K562 (cell line): ENCODE results near the gene LPGAT1. TPM values are rescaled to one million over a fixed set of nuclear protein-coding genes. Genes with fewer than 3 reads are reported as not detected.
A peak's percentile ranks its signal among the peaks of the same experiment; 100 is the strongest.

Source experiments
- ARID1B ChIP-seq: fragments of 450-650 bp; IDR thresholded peaks from 2 replicates; pipeline ENCODE4 v1.6.1; 2016; ENCODE audit warnings: antibody characterized with exemption, mild to moderate bottlenecking, inconsistent platforms
- ATF3 ChIP-seq, 2 experiments: fragments of 450-650 bp in 1 of 2; sonication (generic) in 1 of 2; formaldehyde crosslinking in 1 of 2; IDR thresholded peaks in 1 of 2; conservative IDR thresholded peaks in 1 of 2; 2 replicates each; pipeline versions ENCODE4 v1.6.1 to v1.8.1; 2016 to 2023; ENCODE audit warnings: mild to moderate bottlenecking in 2 of 2, moderate library complexity in 2 of 2, inconsistent platforms in 1 of 2, missing genetic modification reagents in 1 of 2
- CEBPG ChIP-seq, 3 experiments: fragments of 200-800 bp in 1 of 3; sonication (Bioruptor generic) in 1 of 3; sonication (generic) in 1 of 3; formaldehyde crosslinking in 1 of 3; IDR thresholded peaks in 2 of 3; conservative IDR thresholded peaks in 1 of 3; 2 replicates each; pipeline versions ENCODE4 v1.6.1 to v1.8.0; 2016 to 2022; ENCODE audit warnings: missing compliant biosample characterization in 2 of 3, missing genetic modification characterization in 2 of 3, mild to moderate bottlenecking in 1 of 3, missing genetic modification reagents in 1 of 3
- CREBBP ChIP-seq: IDR thresholded peaks from one replicate; pipeline ENCODE4 v1.6.1; 2012; ENCODE audit warnings: low read depth, mild to moderate bottlenecking, control low read depth, inconsistent platforms, low read length
- CUX1 ChIP-seq: fragments of 200-800 bp; sonication (Bioruptor generic); IDR thresholded peaks from 2 replicates; pipeline ENCODE4 v1.6.1; 2016; ENCODE audit warnings: missing genetic modification characterization, missing compliant biosample characterization
- FOXA3 ChIP-seq, 2 experiments: fragments of 450-650 bp in 1 of 2; sonication (generic) in 1 of 2; formaldehyde crosslinking; IDR thresholded peaks in 1 of 2; conservative IDR thresholded peaks in 1 of 2; 2 replicates each; pipeline versions ENCODE4 v1.4.0 to v1.8.0; 2020 to 2022; ENCODE audit warnings: mild to moderate bottlenecking in 2 of 2, missing genetic modification reagents in 1 of 2
- HNRNPUL1 ChIP-seq: fragments of 200-400 bp; formaldehyde crosslinking; IDR thresholded peaks from 2 replicates; pipeline ENCODE4 v1.6.1; 2017; ENCODE audit warnings: low read length
- MBD2 ChIP-seq: sonication (generic); IDR thresholded peaks from 2 replicates; pipeline ENCODE4 v1.6.1; 2016; ENCODE audit warnings: low read depth, borderline replicate concordance
- PREB ChIP-seq: sonication (generic); formaldehyde crosslinking; IDR thresholded peaks from 2 replicates; pipeline ENCODE4 v1.8.1; 2023; ENCODE audit warnings: mild to moderate bottlenecking, missing genetic modification reagents
- PURB ChIP-seq: sonication (generic); formaldehyde crosslinking; IDR thresholded peaks from 2 replicates; pipeline ENCODE4 v1.9.0; 2021; ENCODE audit warnings: low read depth, mild to moderate bottlenecking, missing genetic modification reagents
- STAG1 ChIP-seq: sonication (generic); formaldehyde crosslinking; IDR thresholded peaks from 2 replicates; pipeline ENCODE4 v1.5.0; 2020; ENCODE audit warnings: missing genetic modification reagents, borderline replicate concordance
- STAT5B ChIP-seq: fragments of 250-450 bp; sonication (Bioruptor Pico); IDR thresholded peaks from 2 replicates; pipeline ENCODE4 v1.8.0; 2021; ENCODE audit warnings: mild to moderate bottlenecking, inconsistent platforms
- TSC22D4 ChIP-seq: fragments of 450-650 bp; IDR thresholded peaks from 2 replicates; pipeline ENCODE4 v1.6.1; 2016; ENCODE audit warnings: missing genetic modification characterization, missing biosample characterization, control low read depth
- USF1 ChIP-seq: sonication (generic); formaldehyde crosslinking; IDR thresholded peaks from 2 replicates; pipeline ENCODE4 v1.9.0; 2022; ENCODE audit warnings: mild to moderate bottlenecking, missing genetic modification reagents
- ZHX1 ChIP-seq: fragments of 150-350 bp; conservative IDR thresholded peaks from 2 replicates; pipeline ENCODE4 v1.6.1; 2014; ENCODE audit warnings: low read length
- ZNF583 ChIP-seq: fragments of 250-450 bp; sonication (Bioruptor Pico); IDR thresholded peaks from 2 replicates; pipeline ENCODE4 v1.4.0; 2020
- polyA plus RNA-seq, 8 experiments: library from polyadenylated mRNA; depleted of rRNA in 4 of 8; stranded (reverse) in 5 of 8; unstranded in 3 of 8; fragments of >200 nt; fragmentation: Nextera tagmentation in 2 of 8; fragmentation: Illumina TruSeq in 1 of 8; extraction: Ambion mirVana in 2 of 8; extraction: Trizol in 1 of 8; gene quantifications; 2 replicates each; pipeline versions ENCODE4 v1.2.1 to v1.2.3, GENCODE V29; 2011 to 2014; ENCODE audit warnings: inconsistent platforms in 1 of 8, missing spikeins in 1 of 8
- total RNA-seq, 7 experiments: library from RNA; depleted of rRNA in 6 of 7; stranded (reverse); fragments of >200 nt in 6 of 7; fragmentation: Illumina TruSeq in 2 of 7; extraction: Trizol in 2 of 7; gene quantifications; 2 replicates each; pipeline versions ENCODE4 v1.2.1 to v1.2.3, GENCODE V29; 2011 to 2021; ENCODE audit warnings: low replicate concordance in 1 of 7

Gene LPGAT1
- total and polyA plus RNA-seq, 9 of the 15 experiments (the other 6 are each of a cell fraction or from before 2014, with no cell fraction given), result 5.7 to 31.4 (median 16.3) TPM

- TF ChIP-seq ZHX1 (no peak), ARID1B (0 out of 2 replicates have a peak, but pooled peaks have one; percentile 24), FOXA3 (CRISPR knock-in tag; conservative IDR thresholded peaks at IDR 0.05 in 1 of 2, IDR thresholded peaks at IDR 0.05 in 1 of 2) (no peak), ZNF583 (CRISPR knock-in tag) (no peak), CEBPG (CRISPR knock-in tag; IDR thresholded peaks at IDR 0.05) (no peak), CEBPG (tag; conservative IDR thresholded peaks at IDR 0.05 in 1 of 2, IDR thresholded peaks at IDR 0.05 in 1 of 2) (peak in 1 of 2 experiments; percentile 56; a peak in 2 of 4 replicates), TSC22D4 (tag) (no peak), USF1 (CRISPR knock-in tag) (no peak), CREBBP (no peak), PREB (CRISPR knock-in tag) (no peak), CUX1 (CRISPR knock-in tag) (no peak), PURB (CRISPR knock-in tag) (no peak), MBD2 (no peak), ATF3 (IDR thresholded peaks at IDR 0.05) (no peak), ATF3 (CRISPR knock-in tag; conservative IDR thresholded peaks at IDR 0.05) (0 out of 2 replicates have a peak, but pooled peaks have one; percentile 41), STAT5B (CRISPR knock-in tag) (no peak), STAG1 (no peak), HNRNPUL1 (no peak)
These were observed 96.2 kb downstream of the LPGAT1 start (continued) for GRCh38 chr1:211734359-211734758.
